H1 (cell line): ENCODE results near the gene MS4A15. TPM values are rescaled to one million over a fixed set of nuclear protein-coding genes. Genes with fewer than 3 reads are reported as not detected.

Source experiments
- CTCF ChIA-PET: fragments of 300-600 bp; sonication (Branson Sonifier 250); formaldehyde crosslinking; loops from one replicate; lab custom pipeline; 2021; ENCODE audit not compliant: partially characterized antibody; lab: Charles Lee
- POLR2A ChIA-PET: fragments of 300-600 bp; sonication (Branson Sonifier 250); formaldehyde crosslinking; loops from one replicate; lab custom pipeline; 2021; ENCODE audit warnings: inconsistent platforms; ENCODE audit not compliant: partially characterized antibody; lab: Charles Lee
- DNase-seq, 2 experiments: peaks; one replicate each; pipeline versions ENCODE4 v3.0.0 to v3.0.0-alpha.2; 2010 to 2022; ENCODE audit warnings: low spot score in 2 of 2, low read depth in 1 of 2, mixed read lengths in 1 of 2
- FAIRE-seq: peaks from 2 replicates; lab custom pipeline; 2011; peaks lifted over from hg19 to GRCh38; lab: Jason Lieb, UNC
- H2AFZ ChIP-seq: 2 replicates; pipeline ENCODE4 v1.8.1; 2012; ENCODE audit warnings: low read length, inconsistent platforms
- H2AK5ac ChIP-seq: 2 replicates; pipeline ENCODE4 v1.6.1; 2013; ENCODE audit warnings: low read depth, low read length
- H2BK120ac ChIP-seq: replicated peaks from 2 replicates; pipeline ENCODE3; 2013; ENCODE audit warnings: low read depth, low read length, inconsistent platforms
- H2BK12ac ChIP-seq: 2 replicates; pipeline ENCODE4 v1.6.1; 2013; ENCODE audit warnings: low read depth, low read length
- H2BK15ac ChIP-seq: 2 replicates; pipeline ENCODE4 v1.6.1; 2013; ENCODE audit warnings: low read length
- H2BK20ac ChIP-seq: 2 replicates; pipeline ENCODE4 v1.6.1; 2013; ENCODE audit warnings: low read length
- H2BK5ac ChIP-seq: 2 replicates; pipeline ENCODE4 v1.6.1; 2013; ENCODE audit warnings: low read depth, low read length
- H3K14ac ChIP-seq: 2 replicates; pipeline ENCODE4 v1.6.1; 2013; ENCODE audit warnings: inconsistent platforms; ENCODE audit not compliant: insufficient read length
- H3K18ac ChIP-seq: 2 replicates; pipeline ENCODE4 v1.6.1; 2013; ENCODE audit warnings: low read length; ENCODE audit errors: extremely low read depth
- H3K23ac ChIP-seq: 2 replicates; pipeline ENCODE4 v1.6.1; 2013; ENCODE audit warnings: inconsistent platforms; ENCODE audit not compliant: insufficient read length
- H3K23me2 ChIP-seq: 2 replicates; pipeline ENCODE4 v1.6.1; 2013; ENCODE audit warnings: low read depth, low read length
- H3K27ac ChIP-seq: 2 replicates; pipeline ENCODE4 v1.6.1; 2011; ENCODE audit warnings: low read depth, low read length, inconsistent platforms
- H3K27me3 ChIP-seq, 4 experiments: replicated peaks in 1 of 4; 1 replicate in 1 of 4; 2 replicates in 3 of 4; pipeline versions ENCODE4 v1.6.1 to v1.8.1; 2011 to 2013; ENCODE audit warnings: low read length in 3 of 4, mild to moderate bottlenecking in 3 of 4, inconsistent platforms in 2 of 4, mixed read lengths in 2 of 4, moderate library complexity in 1 of 4; ENCODE audit not compliant: control insufficient read depth in 3 of 4, insufficient read depth in 3 of 4; ENCODE audit errors: extremely low read depth in 1 of 4
- H3K36me3 ChIP-seq, 4 experiments: 2 replicates each; pipeline versions ENCODE4 v1.6.1 to v1.8.1; 2011 to 2013; ENCODE audit warnings: mild to moderate bottlenecking in 4 of 4, low read length in 3 of 4, moderate library complexity in 2 of 4, control low read depth in 1 of 4, inconsistent platforms in 1 of 4; ENCODE audit not compliant: insufficient read depth in 4 of 4, control insufficient read depth in 2 of 4
- H3K4ac ChIP-seq: replicated peaks from 2 replicates; pipeline ENCODE3; 2013; ENCODE audit warnings: low read length, low read depth, mixed read lengths, inconsistent platforms; ENCODE audit not compliant: insufficient read length
- H3K4me1 ChIP-seq, 4 experiments: replicated peaks in 1 of 4; 1 replicate in 1 of 4; 2 replicates in 3 of 4; pipeline versions ENCODE4 v1.6.1 to v1.8.1; 2011 to 2013; ENCODE audit warnings: low read length in 3 of 4, inconsistent platforms in 2 of 4, mixed read lengths in 1 of 4; ENCODE audit not compliant: insufficient read depth in 4 of 4, control insufficient read depth in 3 of 4
- H3K4me2 ChIP-seq, 2 experiments: 2 replicates each; pipeline versions ENCODE4 v1.6.1 to v1.8.1; 2011 to 2013; ENCODE audit warnings: low read depth in 2 of 2, low read length in 2 of 2, control low read depth in 1 of 2, inconsistent platforms in 1 of 2, mild to moderate bottlenecking in 1 of 2; ENCODE audit not compliant: insufficient read depth in 1 of 2
- H3K4me3 ChIP-seq, 4 experiments: fragments of 200-600, 300-600 bp in 1 of 4; sonication (generic), shearing (Covaris generic), sonication (Bioruptor Twin) in 1 of 4; 2 replicates each; pipeline versions ENCODE4 v1.5.1 to v1.8.1; 2011 to 2016; ENCODE audit warnings: low read length in 4 of 4, low read depth in 3 of 4, control low read depth in 2 of 4, inconsistent platforms in 2 of 4, mild to moderate bottlenecking in 2 of 4, mixed read lengths in 1 of 4, moderate library complexity in 1 of 4; ENCODE audit not compliant: insufficient read depth in 2 of 4; ENCODE audit errors: extremely low read depth in 1 of 4
- H3K56ac ChIP-seq: replicated peaks from 2 replicates; pipeline ENCODE3; 2013; ENCODE audit warnings: low read depth, mild to moderate bottlenecking, mixed read lengths, low read length, inconsistent platforms; ENCODE audit not compliant: insufficient read length
- H3K79me1 ChIP-seq: 2 replicates; pipeline ENCODE4 v1.6.1; 2013; ENCODE audit warnings: low read depth, low read length, control low read depth
- H3K79me2 ChIP-seq, 2 experiments: 2 replicates each; pipeline versions ENCODE4 v1.6.1 to v1.8.1; 2012 to 2013; ENCODE audit warnings: low read length in 2 of 2, mild to moderate bottlenecking in 2 of 2, inconsistent platforms in 1 of 2; ENCODE audit not compliant: insufficient read depth in 2 of 2, control insufficient read depth in 1 of 2
- H3K9ac ChIP-seq, 4 experiments: replicated peaks in 1 of 4; 1 replicate in 1 of 4; 2 replicates in 3 of 4; pipeline versions ENCODE4 v1.6.1 to v1.8.1; 2011 to 2013; ENCODE audit warnings: low read depth in 3 of 4, low read length in 3 of 4, control low read depth in 2 of 4, mild to moderate bottlenecking in 2 of 4, moderate library complexity in 2 of 4, inconsistent platforms in 1 of 4; ENCODE audit errors: extremely low read depth in 1 of 4
- H3K9me3 ChIP-seq, 2 experiments: 2 replicates each; pipeline versions ENCODE4 v1.6.1 to v1.8.1; 2012 to 2013; ENCODE audit warnings: mild to moderate bottlenecking in 2 of 2, moderate library complexity in 2 of 2, control low read depth in 1 of 2, inconsistent platforms in 1 of 2, low read depth in 1 of 2, low read length in 1 of 2, mixed read lengths in 1 of 2; ENCODE audit not compliant: insufficient read depth in 2 of 2
- H4K20me1 ChIP-seq, 2 experiments: replicated peaks in 1 of 2; 2 replicates each; pipeline versions ENCODE3 to v1.8.1; 2011 to 2013; ENCODE audit warnings: inconsistent platforms in 2 of 2, low read length in 2 of 2, mild to moderate bottlenecking in 1 of 2; ENCODE audit not compliant: insufficient read depth in 2 of 2, control insufficient read depth in 1 of 2
- H4K5ac ChIP-seq: 2 replicates; pipeline ENCODE4 v1.6.1; 2013; ENCODE audit warnings: low read length, low read depth, mixed read lengths, inconsistent platforms; ENCODE audit not compliant: insufficient read length
- H4K8ac ChIP-seq: 2 replicates; pipeline ENCODE4 v1.8.0; 2013; ENCODE audit warnings: mild to moderate bottlenecking, moderate library complexity, low read length, inconsistent platforms; ENCODE audit not compliant: insufficient read depth; ENCODE audit errors: extremely low read depth
- H4K91ac ChIP-seq: replicated peaks from 2 replicates; pipeline ENCODE3; 2013; ENCODE audit warnings: low read length, mixed read lengths, inconsistent platforms; ENCODE audit not compliant: insufficient read length
- BACH1 ChIP-seq: IDR thresholded peaks from 2 replicates; pipeline ENCODE4 v1.6.1; 2012; ENCODE audit warnings: low read length, improper control_type of control experiment
- CREB1 ChIP-seq: IDR thresholded peaks from 2 replicates; pipeline ENCODE4 v1.6.1; 2012; ENCODE audit warnings: inconsistent platforms
- CTBP2 ChIP-seq: IDR thresholded peaks from 2 replicates; pipeline ENCODE4 v1.7.0; 2011; ENCODE audit warnings: borderline replicate concordance, mild to moderate bottlenecking, moderate library complexity, mixed read lengths, low read length; ENCODE audit not compliant: insufficient read depth, insufficient read length
- FOSL1 ChIP-seq: IDR thresholded peaks from 2 replicates; pipeline ENCODE4 v1.6.1; 2011; ENCODE audit warnings: mild to moderate bottlenecking, low read depth, low read length, moderate library complexity; ENCODE audit not compliant: insufficient read depth
- HDAC2 ChIP-seq, 2 experiments: fragments of 300-600 bp in 1 of 2; sonication (generic) in 1 of 2; IDR thresholded peaks; 2 replicates each; pipeline ENCODE4 v1.6.1; 2011 to 2012; ENCODE audit warnings: low read depth in 2 of 2, low read length in 2 of 2, mild to moderate bottlenecking in 2 of 2, moderate library complexity in 2 of 2, borderline replicate concordance in 1 of 2, inconsistent platforms in 1 of 2
- JUND ChIP-seq: IDR thresholded peaks from 2 replicates; pipeline ENCODE4 v1.6.1; 2011; ENCODE audit warnings: mild to moderate bottlenecking, improper control_type of control experiment, low read length
- KDM4A ChIP-seq: IDR thresholded peaks from one replicate; pipeline ENCODE4 v1.7.1; 2012; ENCODE audit warnings: low read depth, mild to moderate bottlenecking, moderate library complexity, low read length, inconsistent platforms; ENCODE audit not compliant: severe bottlenecking
- POLR2AphosphoS5 ChIP-seq: IDR thresholded peaks from 2 replicates; pipeline ENCODE4 v1.6.1; 2011; ENCODE audit warnings: low read depth, low read length
- SP1 ChIP-seq: IDR thresholded peaks from 2 replicates; pipeline ENCODE4 v1.6.1; 2011; ENCODE audit warnings: low read depth, low read length
- TAF1 ChIP-seq: IDR thresholded peaks from 2 replicates; pipeline ENCODE4 v1.6.1; 2011; ENCODE audit warnings: mild to moderate bottlenecking, low read depth, low read length
- TAF7 ChIP-seq: optimal IDR thresholded peaks from 2 replicates; pipeline ENCODE3; 2011; ENCODE audit warnings: low read depth, mild to moderate bottlenecking, inconsistent platforms, low read length, moderate library complexity, borderline replicate concordance
- WGBS, 2 experiments: shearing (Covaris generic) in 1 of 2; methylation state at CpG; one replicate each; pipeline versions ENCODE4 v1.1.6 to v1.1.7; 2013 to 2015; ENCODE audit warnings: low lambda C conversion rate in 2 of 2, mixed read lengths in 2 of 2, inconsistent platforms in 1 of 2, low coverage in 1 of 2, missing lambda C conversion rate in 1 of 2; ENCODE audit not compliant: insufficient replicate concordance in 2 of 2, insufficient coverage in 1 of 2, insufficient read length in 1 of 2; ENCODE audit errors: extremely low coverage in 1 of 2, missing lambda C conversion rate in 1 of 2; 5-methylcytosine and 5-hydroxymethylcytosine counted together
- polyA plus RNA-seq, 7 experiments: library from polyadenylated mRNA; depleted of rRNA in 3 of 7; stranded (reverse) in 5 of 7; unstranded in 2 of 7; fragments of >200 nt in 5 of 7; fragments of 200-250 nt in 2 of 7; gene quantifications; 1 replicate in 5 of 7; 2 replicates in 1 of 7; 4 replicates in 1 of 7; pipeline versions ENCODE4 v1.2.1 to v1.2.3, GENCODE V29; 2011 to 2013; ENCODE audit warnings: missing spikeins in 2 of 7, mixed read lengths in 2 of 7
- total RNA-seq: library from RNA; stranded (reverse); fragmentation: NEBNext Ultra II Directional; extraction: Animal tissue kit (Norgen Biotek cat#: 25700); gene quantifications from 2 replicates; pipeline ENCODE4 v1.2.1, GENCODE V29; 2021
- TF ChIP-seq, protein P1 (sequence below): IDR thresholded peaks from 2 replicates; pipeline ENCODE4 v1.6.1; 2012; ENCODE audit warnings: inconsistent platforms

The MS4A15 gene
- total and polyA plus RNA-seq, 2 of the 8 experiments (the other 6 are each of a cell fraction or from before 2014, with no cell fraction given), result 0.15 to 0.17 TPM

DNA sequence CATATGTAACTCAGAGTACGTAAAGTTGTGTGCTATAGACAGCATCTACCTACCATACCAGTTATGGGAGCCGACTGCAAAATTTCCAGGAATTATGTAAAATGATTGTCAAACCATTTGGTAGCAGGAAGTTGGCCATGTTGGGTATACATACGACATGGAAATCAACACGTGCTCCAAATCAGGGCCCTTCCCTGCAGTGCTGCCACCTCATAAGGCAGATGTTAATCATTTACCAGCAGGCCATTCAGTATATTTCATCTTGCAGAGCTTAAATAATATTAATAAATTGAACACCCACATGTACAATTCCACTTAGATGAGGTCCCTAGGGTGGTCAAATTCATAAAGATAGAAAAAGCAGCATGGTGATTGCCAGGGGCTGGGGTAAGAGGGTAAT lies 22.4 kb upstream of the MS4A15 start:
- POLR2A ChIA-PET, result no interaction called here
- Histone ChIP-seq H3K14ac (no peak overlapping the region), H4K8ac (no peak overlapping the region), H3K4me3 (no peak overlapping the region), H3K4ac (no peak overlapping the region), H3K36me3 (no peaks in the 10 kb centered on the region), H3K23me2 (0 out of 2 replicates have a peak, but pooled peaks cover 2% of the 10 kb centered on the region), H3K56ac (no peak overlapping the region), H4K5ac (no peak overlapping the region), H2BK12ac (no peak overlapping the region), H3K27ac (no peak overlapping the region), H4K91ac (no peak overlapping the region), H3K4me2 (no peak overlapping the region), H2AK5ac (no peak overlapping the region), H3K79me1 (no peaks in the 10 kb centered on the region), H2AFZ (no peak overlapping the region), H3K79me2 (no peaks in the 10 kb centered on the region), H3K23ac (no peak overlapping the region), H3K27me3 (no peaks in the 10 kb centered on the region), H3K18ac (no peak overlapping the region), H2BK120ac (no peak overlapping the region), H2BK15ac (no peak overlapping the region), H4K20me1 (no peaks in the 10 kb centered on the region), H2BK20ac (no peak overlapping the region), H3K9me3 (no peaks in the 10 kb centered on the region), H3K9ac (no peak overlapping the region), H2BK5ac (no peak overlapping the region), H3K4me1 (no peaks in the 10 kb centered on the region)
- no peak for DNase-seq
- CTCF ChIA-PET, result interaction anchor here (1.0 kb wide), 1 partner anchor 9 kb away, joined by 3 read pairs; no protein-coding TSS in a partner anchor
- 95% methylated on average over 4 of the region's 4 CpGs; no CpG with 5 or more reads in 1 of the 2 experiments for WGBS, 2 experiments
- no peak for FAIRE-seq
- TF ChIP-seq, protein P1, sequence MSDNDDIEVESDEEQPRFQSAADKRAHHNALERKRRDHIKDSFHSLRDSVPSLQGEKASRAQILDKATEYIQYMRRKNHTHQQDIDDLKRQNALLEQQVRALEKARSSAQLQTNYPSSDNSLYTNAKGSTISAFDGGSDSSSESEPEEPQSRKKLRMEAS, result no peak
- TF ChIP-seq HDAC2 (IDR thresholded peaks at IDR 0.05; ENCODE audit: borderline replicate concordance in 1 of 2, low read depth in 2 of 2, low read length in 2 of 2) (no peak), CTBP2 (no peak), TAF7 (no peak), TAF1 (no peak), KDM4A (no peak), SP1 (no peak), CREB1 (no peak), POLR2AphosphoS5 (no peak), BACH1 (no peak), FOSL1 (no peak), JUND (no peak)
